ENCODE data around the gene TMEM218. TPM values are rescaled to one million over a fixed set of nuclear protein-coding genes. Genes with fewer than 3 reads are reported as not detected.
A peak's percentile ranks its signal among the peaks of the same experiment; 100 is the strongest.

The TMEM218 gene
- total RNA-seq, 1 experiment from 2014 or later: 17.9 TPM

DNA sequence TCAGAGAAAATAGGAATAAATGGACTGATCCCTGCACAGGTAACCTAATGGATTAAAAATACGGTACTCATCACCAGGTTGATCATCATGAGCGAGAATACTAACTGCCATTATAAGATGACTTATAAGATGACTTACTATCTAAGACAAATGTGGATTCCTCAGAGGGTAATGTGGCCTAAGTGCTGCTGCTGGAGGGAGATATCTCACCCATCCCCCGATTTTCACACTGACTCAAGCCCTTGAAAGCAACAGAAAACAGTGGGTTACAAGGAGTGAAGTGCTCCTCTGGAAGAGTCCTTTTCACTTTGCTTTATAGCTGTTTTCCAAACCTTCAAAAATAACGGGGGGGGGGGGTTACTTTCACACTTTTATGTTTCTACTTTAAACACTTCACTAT lies 920 bp downstream of the TMEM218 start:
- Histone ChIP-seq H3K4me1 (ENCODE audit: control insufficient read depth in 1 of 2, insufficient read depth in 2 of 2, low read length in 2 of 2) (peaks cover 3 to 17% of the 10 kb centered on the region in 2 experiments; a peak in 3 of 4 replicates), H3K27ac (ENCODE audit: low read depth, low read length) (no peak overlapping the region; the same call in 1 of the 2 replicates), H3K79me2 (ENCODE audit: insufficient read depth, low read length) (peaks cover 34% of the 10 kb centered on the region; the same call in 1 of the 2 replicates), H3K4me2 (ENCODE audit: low read length) (peak overlapping the region; percentile 95), H3K4me3 (replicated peaks in 1 of 2; ENCODE audit: low read depth in 1 of 2, low read length in 2 of 2) (peak overlapping the region; percentile 68 to 98), H3K36me3 (ENCODE audit: control insufficient read depth in 1 of 2, insufficient read depth in 2 of 2, low read length in 2 of 2) (no peaks in the 10 kb centered on the region), H3K9me2 (ENCODE audit: insufficient read depth) (no peaks in the 10 kb centered on the region), H3K9me3 (ENCODE audit: control insufficient read depth in 1 of 2, insufficient read depth in 1 of 2, low read depth in 1 of 2, low read length in 2 of 2) (no peaks in the 10 kb centered on the region), H2AFZ (ENCODE audit: low read depth, low read length, poor library complexity, severe bottlenecking) (no peak overlapping the region), H3K27me3 (ENCODE audit: insufficient read depth, low read length) (no peaks in the 10 kb centered on the region), H3K9ac (ENCODE audit: low read length) (peak overlapping the region; percentile 87), H4K20me1 (ENCODE audit: insufficient read depth) (no peaks in the 10 kb centered on the region)
- TF ChIP-seq, protein P1, sequence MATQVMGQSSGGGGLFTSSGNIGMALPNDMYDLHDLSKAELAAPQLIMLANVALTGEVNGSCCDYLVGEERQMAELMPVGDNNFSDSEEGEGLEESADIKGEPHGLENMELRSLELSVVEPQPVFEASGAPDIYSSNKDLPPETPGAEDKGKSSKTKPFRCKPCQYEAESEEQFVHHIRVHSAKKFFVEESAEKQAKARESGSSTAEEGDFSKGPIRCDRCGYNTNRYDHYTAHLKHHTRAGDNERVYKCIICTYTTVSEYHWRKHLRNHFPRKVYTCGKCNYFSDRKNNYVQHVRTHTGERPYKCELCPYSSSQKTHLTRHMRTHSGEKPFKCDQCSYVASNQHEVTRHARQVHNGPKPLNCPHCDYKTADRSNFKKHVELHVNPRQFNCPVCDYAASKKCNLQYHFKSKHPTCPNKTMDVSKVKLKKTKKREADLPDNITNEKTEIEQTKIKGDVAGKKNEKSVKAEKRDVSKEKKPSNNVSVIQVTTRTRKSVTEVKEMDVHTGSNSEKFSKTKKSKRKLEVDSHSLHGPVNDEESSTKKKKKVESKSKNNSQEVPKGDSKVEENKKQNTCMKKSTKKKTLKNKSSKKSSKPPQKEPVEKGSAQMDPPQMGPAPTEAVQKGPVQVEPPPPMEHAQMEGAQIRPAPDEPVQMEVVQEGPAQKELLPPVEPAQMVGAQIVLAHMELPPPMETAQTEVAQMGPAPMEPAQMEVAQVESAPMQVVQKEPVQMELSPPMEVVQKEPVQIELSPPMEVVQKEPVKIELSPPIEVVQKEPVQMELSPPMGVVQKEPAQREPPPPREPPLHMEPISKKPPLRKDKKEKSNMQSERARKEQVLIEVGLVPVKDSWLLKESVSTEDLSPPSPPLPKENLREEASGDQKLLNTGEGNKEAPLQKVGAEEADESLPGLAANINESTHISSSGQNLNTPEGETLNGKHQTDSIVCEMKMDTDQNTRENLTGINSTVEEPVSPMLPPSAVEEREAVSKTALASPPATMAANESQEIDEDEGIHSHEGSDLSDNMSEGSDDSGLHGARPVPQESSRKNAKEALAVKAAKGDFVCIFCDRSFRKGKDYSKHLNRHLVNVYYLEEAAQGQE (IDR thresholded peaks at IDR 0.05; ENCODE audit: low read depth): no peak
- no peak for TF ChIP-seq YY1 (IDR thresholded peaks at IDR 0.05; ENCODE audit: extremely low read depth, insufficient replicate concordance, low read depth, low read length)
- no peak for TF ChIP-seq SP1 (IDR thresholded peaks at IDR 0.05; ENCODE audit: low read depth)
- no peak for TF ChIP-seq CEBPB (IDR thresholded peaks at IDR 0.05; ENCODE audit: low read depth)
- TF ChIP-seq EZH2 (IDR thresholded peaks at IDR 0.05): no peak
- TF ChIP-seq JUND (IDR thresholded peaks at IDR 0.05): no peak
- TF ChIP-seq CBX3 (IDR thresholded peaks at IDR 0.05; ENCODE audit: low read depth): no peak
- TF ChIP-seq, protein P2, sequence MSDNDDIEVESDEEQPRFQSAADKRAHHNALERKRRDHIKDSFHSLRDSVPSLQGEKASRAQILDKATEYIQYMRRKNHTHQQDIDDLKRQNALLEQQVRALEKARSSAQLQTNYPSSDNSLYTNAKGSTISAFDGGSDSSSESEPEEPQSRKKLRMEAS (IDR thresholded peaks at IDR 0.05): no peak
- no peak for TF ChIP-seq FOSL1 (IDR thresholded peaks at IDR 0.05; ENCODE audit: low read depth)
- no peak for TF ChIP-seq EZH2phosphoT487 (IDR thresholded peaks at IDR 0.05; ENCODE audit: borderline replicate concordance)
- TF ChIP-seq POLR2AphosphoS5 (IDR thresholded peaks at IDR 0.05; ENCODE audit: low read depth, low read length): no peak
- no peak for TF ChIP-seq SRF (IDR thresholded peaks at IDR 0.05; ENCODE audit: low read depth)
- no peak for TF ChIP-seq ZFX (IDR thresholded peaks at IDR 0.05)
- TF ChIP-seq, protein P3, sequence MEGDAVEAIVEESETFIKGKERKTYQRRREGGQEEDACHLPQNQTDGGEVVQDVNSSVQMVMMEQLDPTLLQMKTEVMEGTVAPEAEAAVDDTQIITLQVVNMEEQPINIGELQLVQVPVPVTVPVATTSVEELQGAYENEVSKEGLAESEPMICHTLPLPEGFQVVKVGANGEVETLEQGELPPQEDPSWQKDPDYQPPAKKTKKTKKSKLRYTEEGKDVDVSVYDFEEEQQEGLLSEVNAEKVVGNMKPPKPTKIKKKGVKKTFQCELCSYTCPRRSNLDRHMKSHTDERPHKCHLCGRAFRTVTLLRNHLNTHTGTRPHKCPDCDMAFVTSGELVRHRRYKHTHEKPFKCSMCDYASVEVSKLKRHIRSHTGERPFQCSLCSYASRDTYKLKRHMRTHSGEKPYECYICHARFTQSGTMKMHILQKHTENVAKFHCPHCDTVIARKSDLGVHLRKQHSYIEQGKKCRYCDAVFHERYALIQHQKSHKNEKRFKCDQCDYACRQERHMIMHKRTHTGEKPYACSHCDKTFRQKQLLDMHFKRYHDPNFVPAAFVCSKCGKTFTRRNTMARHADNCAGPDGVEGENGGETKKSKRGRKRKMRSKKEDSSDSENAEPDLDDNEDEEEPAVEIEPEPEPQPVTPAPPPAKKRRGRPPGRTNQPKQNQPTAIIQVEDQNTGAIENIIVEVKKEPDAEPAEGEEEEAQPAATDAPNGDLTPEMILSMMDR (IDR thresholded peaks at IDR 0.05 in 2 of 3, conservative IDR thresholded peaks at IDR 0.05 in 1 of 3; ENCODE audit: borderline replicate concordance in 1 of 3, insufficient read depth in 1 of 3, low read depth in 2 of 3, low read length in 2 of 3): no peak
- TF ChIP-seq ELF1 (IDR thresholded peaks at IDR 0.05; ENCODE audit: borderline replicate concordance, low read depth): no peak
- TF ChIP-seq POLR2A (IDR thresholded peaks at IDR 0.05; ENCODE audit: borderline replicate concordance, extremely low read depth, insufficient read depth, insufficient read length): no peak
- TF ChIP-seq, protein P4, sequence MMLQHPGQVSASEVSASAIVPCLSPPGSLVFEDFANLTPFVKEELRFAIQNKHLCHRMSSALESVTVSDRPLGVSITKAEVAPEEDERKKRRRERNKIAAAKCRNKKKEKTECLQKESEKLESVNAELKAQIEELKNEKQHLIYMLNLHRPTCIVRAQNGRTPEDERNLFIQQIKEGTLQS (IDR thresholded peaks at IDR 0.05): no peak
- TF ChIP-seq SIN3A (IDR thresholded peaks at IDR 0.05; ENCODE audit: low read depth): no peak
- TF ChIP-seq RAD21 (IDR thresholded peaks at IDR 0.05; ENCODE audit: low read depth): no peak
- BruUV-seq (replicated peaks): no TSS peak
- ChIA-PET POLR2A (interaction anchor here (1.7 to 2.8 kb wide), 2 partner anchors 13 to 14 kb away, joined by 8 to 21 read pairs; no protein-coding TSS in a partner anchor), RAD21 (ENCODE audit: low non-redundant PET in 1 of 2, low total read pairs in 2 of 2, uncharacterized antibody in 2 of 2, unreplicated experiment in 2 of 2) (no interaction called here), CTCF (interaction anchor here (0.7 to 1.8 kb wide), 2 partner anchors 14 to 235 kb away, joined by 3 to 11 read pairs; no protein-coding TSS in a partner anchor)
- ATAC-seq (no peak), DNase-seq (ENCODE audit: low read depth, low spot score) (no peak)
- intact Hi-C loops (cut with micrococcal nuclease): no loop called here

All from HCT116 (cell line).